K562 (cell line): Measurements from ENCODE around the gene NFIL3. TPM values are rescaled to one million over a fixed set of nuclear protein-coding genes. Genes with fewer than 3 reads are reported as not detected.

Source experiments
- ATAC-seq: fragments of 200-7000 bp; cut with Tn5 transposase; 3 replicates; pipeline ENCODE4 v1.9.1; 2020; ENCODE audit warnings: moderate library complexity
- BruUV-seq: library from RNA; stranded (reverse); fragments of 400-500 nt; replicated peaks from 2 replicates; lab custom pipeline; 2021; lab: Mats Ljungman, UMichigan
- CTCF ChIA-PET: fragments of 300-600 bp; formaldehyde crosslinking; extraction: SDS; loops from one replicate; lab custom pipeline; 2021; ENCODE audit warnings: low intra/inter-chr PET ratio; lab: Yijun Ruan, JAX
- POLR2A ChIA-PET: fragments of 300-600, 350-650 bp; sonication (Branson Sonifier 250); formaldehyde crosslinking; extraction: SDS; loops from one replicate; lab custom pipeline; 2021; ENCODE audit warnings: antibody characterized with exemption, inconsistent platforms; lab: Yijun Ruan, JAX
- DNase-seq, 4 experiments: peaks; one replicate each; pipeline versions ENCODE4 v3.0.0 to v3.0.0-alpha.2; 2011 to 2018; ENCODE audit warnings: low spot score in 3 of 4, mixed read lengths in 3 of 4; ENCODE audit errors: extremely low read depth in 1 of 4
- FAIRE-seq: peaks from 2 replicates; lab custom pipeline; 2011; peaks lifted over from hg19 to GRCh38; lab: Jason Lieb, UNC
- H2AFZ ChIP-seq: 2 replicates; pipeline ENCODE4 v1.6.0; 2011; ENCODE audit warnings: low read depth, low read length, control low read depth, inconsistent platforms
- H3K27ac ChIP-seq: fragments of 200-600 bp; 3 replicates; pipeline ENCODE4 v1.8.0; 2011; ENCODE audit warnings: low read depth, mild to moderate bottlenecking, control low read depth, inconsistent platforms, low read length, moderate library complexity, mixed read lengths; ENCODE audit errors: extremely low read depth
- H3K27me3 ChIP-seq, 2 experiments: fragments of 300-600 bp in 1 of 2; 2 replicates in 1 of 2; 3 replicates in 1 of 2; pipeline versions ENCODE4 v1.6.0 to v1.8.0; 2011; ENCODE audit warnings: inconsistent platforms in 2 of 2, low read length in 2 of 2, mild to moderate bottlenecking in 1 of 2, mixed read lengths in 1 of 2, moderate library complexity in 1 of 2; ENCODE audit not compliant: control insufficient read depth in 2 of 2, insufficient read depth in 2 of 2
- H3K36me3 ChIP-seq: fragments of 300-600 bp; 3 replicates; pipeline ENCODE4 v1.8.0; 2011; ENCODE audit warnings: mild to moderate bottlenecking, low read length, inconsistent platforms; ENCODE audit not compliant: control insufficient read depth, insufficient read depth
- H3K4me1 ChIP-seq, 2 experiments: fragments of 200-600 bp in 1 of 2; replicated peaks in 1 of 2; 2 replicates in 1 of 2; 3 replicates in 1 of 2; pipeline versions ENCODE4 v1.5.1 to v1.8.0; 2011; ENCODE audit warnings: inconsistent platforms in 2 of 2, low read length in 2 of 2, mild to moderate bottlenecking in 1 of 2, mixed read lengths in 1 of 2, moderate library complexity in 1 of 2; ENCODE audit not compliant: control insufficient read depth in 2 of 2, insufficient read depth in 2 of 2
- H3K4me2 ChIP-seq: 2 replicates; pipeline ENCODE4 v1.6.1; 2011; ENCODE audit warnings: low read length, control low read depth, inconsistent platforms, mixed read lengths; ENCODE audit not compliant: insufficient read depth
- H3K4me3 ChIP-seq: fragments of 200-600 bp; sonication (generic), shearing (Covaris generic); 2 replicates; pipeline ENCODE4 v1.5.1; 2016; ENCODE audit warnings: control low read depth, inconsistent platforms
- H3K79me2 ChIP-seq: fragments of 200-600 bp; 3 replicates; pipeline ENCODE4 v1.8.0; 2011; ENCODE audit warnings: low read length, inconsistent platforms; ENCODE audit not compliant: control insufficient read depth, insufficient read depth
- H3K9ac ChIP-seq, 2 experiments: 2 replicates each; pipeline versions ENCODE4 v1.6.0 to v1.6.1; 2011; ENCODE audit warnings: low read depth in 2 of 2, low read length in 2 of 2, control low read depth in 1 of 2, inconsistent platforms in 1 of 2, mild to moderate bottlenecking in 1 of 2, mixed read lengths in 1 of 2; ENCODE audit not compliant: insufficient read depth in 1 of 2
- H3K9me1 ChIP-seq: one replicate; pipeline ENCODE4 v1.6.0; 2011; ENCODE audit warnings: inconsistent platforms, mild to moderate bottlenecking, low read length, moderate library complexity; ENCODE audit not compliant: control insufficient read depth, insufficient read depth
- H3K9me3 ChIP-seq: replicated peaks from 2 replicates; pipeline ENCODE4 v1.5.1; 2011; ENCODE audit warnings: low read depth, low read length, inconsistent platforms; ENCODE audit not compliant: control insufficient read depth, insufficient read depth
- H4K20me1 ChIP-seq: replicated peaks from 2 replicates; pipeline ENCODE4 v1.6.1; 2011; ENCODE audit warnings: low read length, inconsistent platforms, mixed read lengths; ENCODE audit not compliant: control insufficient read depth, insufficient read depth
- HDAC6 ChIP-seq: IDR thresholded peaks from 2 replicates; pipeline ENCODE4 v1.6.1; 2012; ENCODE audit warnings: low read depth, mild to moderate bottlenecking, control low read depth, inconsistent platforms, low read length, moderate library complexity
- WHSC1 ChIP-seq: IDR thresholded peaks from one replicate; pipeline ENCODE4 v1.6.1; 2012; ENCODE audit warnings: low read length, control low read depth, inconsistent platforms
- ZNF316 ChIP-seq: fragments of 450-650 bp; IDR thresholded peaks from 2 replicates; pipeline ENCODE4 v1.6.1; 2016
- WGBS: fragments of 100-300 bp; shearing (Covaris generic); methylation state at CpG from one replicate; pipeline ENCODE4 v1.1.6; 2016; ENCODE audit warnings: low coverage, mixed read lengths; ENCODE audit not compliant: insufficient coverage; ENCODE audit errors: missing lambda C conversion rate; 5-methylcytosine and 5-hydroxymethylcytosine counted together
- in situ Hi-C: fragments of 300-500 bp; cut with MboI; formaldehyde crosslinking; loops from 4 replicates; pipeline ENCODE4 v1.15.0; 2018; ENCODE audit warnings: inconsistent platforms, mixed read lengths
- intact Hi-C: fragments of 100-400 bp; cut with micrococcal nuclease; formaldehyde crosslinking; loops from 2 replicates; pipeline ENCODE4 v1.14.2; 2022
- polyA plus RNA-seq, 8 experiments: library from polyadenylated mRNA; depleted of rRNA in 4 of 8; stranded (reverse) in 5 of 8; unstranded in 3 of 8; fragments of >200 nt; fragmentation: Nextera tagmentation in 2 of 8; fragmentation: Illumina TruSeq in 1 of 8; extraction: Ambion mirVana in 2 of 8; extraction: Trizol in 1 of 8; gene quantifications; 2 replicates each; pipeline versions ENCODE4 v1.2.1 to v1.2.3, GENCODE V29; 2011 to 2014; ENCODE audit warnings: inconsistent platforms in 1 of 8, missing spikeins in 1 of 8
- total RNA-seq, 7 experiments: library from RNA; depleted of rRNA in 6 of 7; stranded (reverse); fragments of >200 nt in 6 of 7; fragmentation: Illumina TruSeq in 2 of 7; extraction: Trizol in 2 of 7; gene quantifications; 2 replicates each; pipeline versions ENCODE4 v1.2.1 to v1.2.3, GENCODE V29; 2011 to 2021; ENCODE audit warnings: low replicate concordance in 1 of 7
- TF ChIP-seq, protein P1 (sequence below): sonication (generic); formaldehyde crosslinking; IDR thresholded peaks from 2 replicates; pipeline ENCODE4 v1.9.0; 2022; ENCODE audit warnings: mild to moderate bottlenecking, missing genetic modification reagents

Gene NFIL3
- total and polyA plus RNA-seq, 9 of the 15 experiments (the other 6 are each of a cell fraction or from before 2014, with no cell fraction given): 3.2 to 16.1 (median 9.3) TPM

DNA sequence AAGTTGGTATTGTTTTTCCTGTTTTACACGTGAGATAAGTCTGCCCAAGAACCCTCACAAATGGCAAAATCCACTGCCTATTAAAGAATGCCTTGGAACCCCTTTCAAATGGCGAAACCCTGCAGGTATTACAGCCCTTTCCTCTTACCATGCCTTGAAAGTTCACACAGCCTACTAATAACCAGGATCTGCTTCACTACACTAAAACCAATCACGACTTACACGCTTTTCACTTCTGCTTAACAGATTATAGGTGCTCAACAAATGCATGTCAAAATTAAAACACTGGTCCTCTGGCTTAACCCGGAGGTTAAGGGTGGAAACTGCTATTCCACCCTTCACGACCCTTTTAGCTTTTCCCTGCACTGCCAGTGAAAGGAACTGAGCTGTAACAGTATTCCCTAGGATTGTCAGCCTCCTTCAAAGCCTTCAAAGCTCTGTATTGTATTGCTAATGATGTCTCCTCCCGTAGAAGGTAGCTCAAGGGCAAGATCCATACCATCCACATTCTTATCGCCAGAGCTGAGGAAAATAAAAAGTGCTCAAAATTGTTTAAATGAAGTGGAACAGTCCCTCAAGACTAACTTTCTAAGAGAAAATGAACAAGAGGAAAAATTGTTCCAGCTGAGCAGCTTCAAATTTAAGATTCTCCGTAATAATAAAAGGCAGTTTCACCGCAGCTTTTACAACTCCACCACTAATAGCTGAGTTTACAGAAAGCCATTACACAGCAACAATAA is 62.9 kb downstream of the NFIL3 start:
- no peaks in the 10 kb centered on the region for H4K20me1 ChIP-seq
- POLR2A ChIA-PET: interaction anchor here (0.9 to 3.0 kb wide), 6 partner anchors 9 to 63 kb away, joined by 3 to 12 read pairs (median 5); partner anchors contain the start of gene NFIL3
- H3K4me3 ChIP-seq: peak overlapping the region; percentile 96
- in situ Hi-C loops: loop anchor here (5.0 kb wide), 1 partner anchor 62 kb away; the partner anchor contains the start of gene NFIL3
- ATAC-seq (peak; percentile 19; the same call in 2 of the 3 replicates), FAIRE-seq (peak; percentile 26), DNase-seq (peak in 1 of 4 experiments; percentile 6)
- H2AFZ ChIP-seq: peak overlapping the region; percentile 100
- 1% methylated on average over 10 of the region's 10 CpGs for WGBS
- CTCF ChIA-PET: interaction anchor here (0.7 kb wide), 1 partner anchor 61 kb away, joined by 7 read pairs; no protein-coding TSS in a partner anchor
- no peaks in the 10 kb centered on the region for H3K9me1 ChIP-seq
- peaks cover 50% of the 10 kb centered on the region for H3K79me2 ChIP-seq
- H3K9ac ChIP-seq: peak overlapping the region; percentile 92 to 97
- peaks cover 8% of the 10 kb centered on the region for H3K9me3 ChIP-seq
- BruUV-seq: TSS peak; percentile 39
- peak overlapping the region; percentile 97 for H3K4me2 ChIP-seq
- peak overlapping the region; percentile 93 for H3K27ac ChIP-seq
- intact Hi-C loops: loop anchor here (1.0 kb wide), 1 partner anchor 59 kb away; no protein-coding TSS in a partner anchor
- peaks cover 36% of the 10 kb centered on the region for H3K36me3 ChIP-seq
- TF ChIP-seq ZNF316: peak; percentile 80
- TF ChIP-seq, protein P1, sequence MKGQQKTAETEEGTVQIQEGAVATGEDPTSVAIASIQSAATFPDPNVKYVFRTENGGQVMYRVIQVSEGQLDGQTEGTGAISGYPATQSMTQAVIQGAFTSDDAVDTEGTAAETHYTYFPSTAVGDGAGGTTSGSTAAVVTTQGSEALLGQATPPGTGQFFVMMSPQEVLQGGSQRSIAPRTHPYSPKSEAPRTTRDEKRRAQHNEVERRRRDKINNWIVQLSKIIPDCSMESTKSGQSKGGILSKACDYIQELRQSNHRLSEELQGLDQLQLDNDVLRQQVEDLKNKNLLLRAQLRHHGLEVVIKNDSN: no peak
- TF ChIP-seq WHSC1: no peak
- TF ChIP-seq HDAC6: no peak
- H3K4me1 ChIP-seq: peaks cover 13 to 15% of the 10 kb centered on the region in 2 experiments; a peak in 3 of 5 replicates
- H3K27me3 ChIP-seq: no peaks in the 10 kb centered on the region
